ENCODE results near the gene DDRGK1.

DNA sequence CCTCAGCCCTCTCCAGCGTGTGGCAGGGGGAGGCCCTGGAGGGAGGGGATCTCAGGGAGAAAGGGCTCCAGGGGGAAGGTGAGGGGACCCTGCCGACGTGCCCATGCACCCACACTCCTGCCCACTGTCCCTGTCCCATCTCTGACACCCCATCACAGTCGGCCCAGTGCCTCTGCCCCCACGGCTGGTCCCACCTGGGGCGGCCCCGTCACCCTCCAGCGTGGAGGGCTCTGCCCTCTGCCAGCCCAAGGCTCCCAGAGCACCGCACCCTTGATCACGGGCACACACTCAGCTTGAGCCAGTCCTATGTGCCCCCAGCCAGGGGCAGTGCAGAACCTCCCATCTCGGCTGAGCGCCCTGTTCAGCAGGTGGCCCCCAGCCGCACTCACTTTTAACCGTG, 25.3 kb upstream of the DDRGK1 start:
- no peak for TF ChIP-seq EZH2phosphoT487 (IDR thresholded peaks at IDR 0.05; ENCODE audit: low read depth)
- TF ChIP-seq, protein P1, sequence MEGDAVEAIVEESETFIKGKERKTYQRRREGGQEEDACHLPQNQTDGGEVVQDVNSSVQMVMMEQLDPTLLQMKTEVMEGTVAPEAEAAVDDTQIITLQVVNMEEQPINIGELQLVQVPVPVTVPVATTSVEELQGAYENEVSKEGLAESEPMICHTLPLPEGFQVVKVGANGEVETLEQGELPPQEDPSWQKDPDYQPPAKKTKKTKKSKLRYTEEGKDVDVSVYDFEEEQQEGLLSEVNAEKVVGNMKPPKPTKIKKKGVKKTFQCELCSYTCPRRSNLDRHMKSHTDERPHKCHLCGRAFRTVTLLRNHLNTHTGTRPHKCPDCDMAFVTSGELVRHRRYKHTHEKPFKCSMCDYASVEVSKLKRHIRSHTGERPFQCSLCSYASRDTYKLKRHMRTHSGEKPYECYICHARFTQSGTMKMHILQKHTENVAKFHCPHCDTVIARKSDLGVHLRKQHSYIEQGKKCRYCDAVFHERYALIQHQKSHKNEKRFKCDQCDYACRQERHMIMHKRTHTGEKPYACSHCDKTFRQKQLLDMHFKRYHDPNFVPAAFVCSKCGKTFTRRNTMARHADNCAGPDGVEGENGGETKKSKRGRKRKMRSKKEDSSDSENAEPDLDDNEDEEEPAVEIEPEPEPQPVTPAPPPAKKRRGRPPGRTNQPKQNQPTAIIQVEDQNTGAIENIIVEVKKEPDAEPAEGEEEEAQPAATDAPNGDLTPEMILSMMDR (IDR thresholded peaks at IDR 0.05; ENCODE audit: low read depth, low read length), result no peak
